ENCODE measurements around the gene WDR81.
"Not testable (repeated sequence)": the region's sequence is repeated elsewhere in the genome, so short reads cannot be mapped to it uniquely, and the experiment has no call there.

The WDR81 gene

GRCh38 chr17:1716912-1717695 lies 7.4 kb upstream of the WDR81 start:
- ATAC-seq = peak; percentile 74
- peak; percentile 12; the same call in 1 of the 2 replicates for TF ChIP-seq ZNF70 (CRISPR knock-in tag; IDR thresholded peaks at IDR 0.05)
- TF ChIP-seq ZFP30 (CRISPR knock-in tag; IDR thresholded peaks at IDR 0.05) = no peak

GRCh38 chr17:1718362-1719165 lies 5.9 kb upstream of the WDR81 start:
- ATAC-seq = no peak
- no peak for TF ChIP-seq CSRNP3 (CRISPR knock-in tag; IDR thresholded peaks at IDR 0.05)
- TF ChIP-seq CSDC2 (CRISPR knock-in tag; IDR thresholded peaks at IDR 0.05) = no peak
- no peak for TF ChIP-seq BACH2 (CRISPR knock-in tag; IDR thresholded peaks at IDR 0.05; ENCODE audit: borderline replicate concordance)
- TF ChIP-seq TOX (CRISPR knock-in tag; IDR thresholded peaks at IDR 0.05; ENCODE audit: borderline replicate concordance) = no peak
- TF ChIP-seq RARB (CRISPR knock-in tag; IDR thresholded peaks at IDR 0.05) = no peak
- no peak for TF ChIP-seq SNAI2 (CRISPR knock-in tag; IDR thresholded peaks at IDR 0.05)
- TF ChIP-seq ZFP3 (CRISPR knock-in tag; IDR thresholded peaks at IDR 0.05) = no peak
- no peak for TF ChIP-seq ISL1 (CRISPR knock-in tag; IDR thresholded peaks at IDR 0.05)
- TF ChIP-seq ESRRG (CRISPR knock-in tag; IDR thresholded peaks at IDR 0.05) = no peak
- TF ChIP-seq TSHZ2 (CRISPR knock-in tag; IDR thresholded peaks at IDR 0.05) = no peak
- TF ChIP-seq ZNF565 (CRISPR knock-in tag; conservative IDR thresholded peaks at IDR 0.05; ENCODE audit: low read depth) = no peak

GRCh38 chr17:1720856-1721386 lies 3.6 kb upstream of the WDR81 start:
- no peak for ATAC-seq
- TF ChIP-seq GLIS3 (CRISPR knock-in tag; IDR thresholded peaks at IDR 0.05) (no peak), TCF4 (CRISPR knock-in tag; IDR thresholded peaks at IDR 0.05; ENCODE audit: borderline replicate concordance) (no peak), CSDC2 (CRISPR knock-in tag; IDR thresholded peaks at IDR 0.05) (no peak), PATZ1 (CRISPR knock-in tag; IDR thresholded peaks at IDR 0.05; ENCODE audit: borderline replicate concordance) (no peak), ZNF565 (CRISPR knock-in tag; conservative IDR thresholded peaks at IDR 0.05; ENCODE audit: low read depth) (no peak), BACH2 (CRISPR knock-in tag; IDR thresholded peaks at IDR 0.05; ENCODE audit: borderline replicate concordance) (no peak), ZFP3 (CRISPR knock-in tag; IDR thresholded peaks at IDR 0.05) (no peak), CREB5 (CRISPR knock-in tag; IDR thresholded peaks at IDR 0.05; ENCODE audit: low read depth) (no peak), ZNF8 (CRISPR knock-in tag; IDR thresholded peaks at IDR 0.05) (no peak), OSR1 (CRISPR knock-in tag; IDR thresholded peaks at IDR 0.05) (no peak), SNAI2 (CRISPR knock-in tag; IDR thresholded peaks at IDR 0.05) (no peak), POU6F1 (CRISPR knock-in tag; IDR thresholded peaks at IDR 0.05; ENCODE audit: borderline replicate concordance, low read depth) (no peak), PPARA (CRISPR knock-in tag; IDR thresholded peaks at IDR 0.05; ENCODE audit: borderline replicate concordance) (no peak), ISL1 (CRISPR knock-in tag; IDR thresholded peaks at IDR 0.05) (no peak), ARNTL (CRISPR knock-in tag; IDR thresholded peaks at IDR 0.05; ENCODE audit: borderline replicate concordance, low read depth) (no peak), CSRNP3 (CRISPR knock-in tag; IDR thresholded peaks at IDR 0.05) (no peak), RARB (CRISPR knock-in tag; IDR thresholded peaks at IDR 0.05) (no peak), ZNF70 (CRISPR knock-in tag; IDR thresholded peaks at IDR 0.05) (no peak)

- ATAC-seq = not testable (repeated sequence)
Observed at GRCh38 chr17:1722022-1722421, 2.5 kb upstream of the WDR81 start.

All from SK-N-SH treated with all-trans-retinoic acid at 6 μM for 48 hours (cell line).